BLaER1 (cell line): ENCODE data around the gene F7.
"Not testable (repeated sequence)": the region's sequence is repeated elsewhere in the genome, so short reads cannot be mapped to it uniquely, and the experiment has no call there.

ENCODE experiments used
- H3K27ac ChIP-seq: shearing (Covaris generic); formaldehyde crosslinking; 2 replicates; pipeline ENCODE4 v1.8.1; 2022
- H3K27me3 ChIP-seq: shearing (Covaris generic); formaldehyde crosslinking; 2 replicates; pipeline ENCODE4 v1.8.1; 2022
- H3K36me3 ChIP-seq: shearing (Covaris generic); formaldehyde crosslinking; 2 replicates; pipeline ENCODE4 v1.8.1; 2022
- H3K4me1 ChIP-seq: shearing (Covaris generic); formaldehyde crosslinking; 2 replicates; pipeline ENCODE4 v1.8.1; 2022
- H3K4me2 ChIP-seq: shearing (Covaris generic); formaldehyde crosslinking; 2 replicates; pipeline ENCODE4 v1.8.1; 2022
- H3K4me3 ChIP-seq: shearing (Covaris generic); formaldehyde crosslinking; 2 replicates; pipeline ENCODE4 v1.8.1; 2022
- H3K9ac ChIP-seq: shearing (Covaris generic); formaldehyde crosslinking; 2 replicates; pipeline ENCODE4 v1.8.1; 2022
- H3K9me3 ChIP-seq: shearing (Covaris generic); formaldehyde crosslinking; 2 replicates; pipeline ENCODE4 v1.8.1; 2022
- H4K20me1 ChIP-seq: shearing (Covaris generic); formaldehyde crosslinking; 2 replicates; pipeline ENCODE4 v1.8.1; 2022
- Cebpa-rat ChIP-seq: shearing (Covaris generic); IDR thresholded peaks from 2 replicates; pipeline ENCODE4 v1.8.1; 2022

Gene F7

DNA sequence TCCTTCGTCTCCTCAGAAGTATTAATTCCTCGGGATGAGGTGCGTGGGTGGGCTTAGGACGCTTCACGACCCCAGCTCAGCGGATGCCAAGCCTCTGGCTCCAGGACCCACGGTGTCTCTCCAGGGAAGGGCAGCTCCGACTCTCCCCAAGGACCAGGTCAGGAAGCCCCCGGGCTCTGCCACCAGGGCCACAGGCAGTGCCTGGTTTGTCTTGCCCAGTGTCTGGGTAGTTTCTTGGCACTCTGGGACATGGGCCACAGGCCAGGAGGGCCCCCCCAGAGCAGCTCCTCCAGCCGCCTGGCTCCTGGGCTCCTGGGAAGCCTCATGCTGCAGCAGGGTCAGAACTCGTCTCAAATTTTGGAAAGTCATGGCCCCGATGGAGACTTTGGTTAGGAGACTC, 55.4 kb downstream of the F7 start:
- Histone ChIP-seq H3K9me3 (no peaks in the 10 kb centered on the region), H3K27me3 (peaks cover 55% of the 10 kb centered on the region), H4K20me1 (peaks cover 14% of the 10 kb centered on the region; the same call in 1 of the 2 replicates), H3K36me3 (no peaks in the 10 kb centered on the region), H3K9ac (no peak overlapping the region), H3K4me2 (no peak overlapping the region), H3K4me1 (0 out of 2 replicates have a peak, but pooled peaks cover 11% of the 10 kb centered on the region), H3K4me3 (no peak overlapping the region), H3K27ac (no peak overlapping the region)
- TF ChIP-seq Cebpa-rat: no peak

DNA sequence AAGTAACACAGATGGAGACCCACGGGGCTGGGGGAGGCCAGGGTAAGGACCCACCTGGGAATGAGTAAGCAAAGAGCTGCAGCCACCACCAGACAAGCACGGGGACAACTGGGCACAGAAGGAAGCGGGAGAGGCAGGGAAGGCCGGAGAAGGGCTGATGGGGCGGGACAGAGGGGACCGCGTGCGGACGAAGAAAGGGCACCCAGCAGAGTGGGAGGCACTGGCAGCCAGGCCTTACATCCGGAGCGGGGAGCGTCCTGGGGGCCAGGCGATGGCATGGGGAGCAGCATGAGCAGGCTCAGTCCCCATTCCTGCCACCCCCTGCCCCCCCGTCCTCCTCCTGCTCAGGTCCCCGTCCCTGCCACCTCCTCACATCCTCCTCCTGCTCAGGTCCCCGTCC, 55.8 kb downstream of the F7 start:
- H3K27ac ChIP-seq: no peak overlapping the region
- no peak for TF ChIP-seq Cebpa-rat
- H3K36me3 ChIP-seq: no peaks in the 10 kb centered on the region
- no peak overlapping the region for H3K4me3 ChIP-seq
- no peak overlapping the region for H3K4me2 ChIP-seq
- no peaks in the 10 kb centered on the region for H3K9me3 ChIP-seq
- no peak overlapping the region for H3K9ac ChIP-seq
- H3K27me3 ChIP-seq: peaks cover 55% of the 10 kb centered on the region
- peaks cover 14% of the 10 kb centered on the region; the same call in 1 of the 2 replicates for H4K20me1 ChIP-seq
- 0 out of 2 replicates have a peak, but pooled peaks cover 11% of the 10 kb centered on the region for H3K4me1 ChIP-seq

DNA sequence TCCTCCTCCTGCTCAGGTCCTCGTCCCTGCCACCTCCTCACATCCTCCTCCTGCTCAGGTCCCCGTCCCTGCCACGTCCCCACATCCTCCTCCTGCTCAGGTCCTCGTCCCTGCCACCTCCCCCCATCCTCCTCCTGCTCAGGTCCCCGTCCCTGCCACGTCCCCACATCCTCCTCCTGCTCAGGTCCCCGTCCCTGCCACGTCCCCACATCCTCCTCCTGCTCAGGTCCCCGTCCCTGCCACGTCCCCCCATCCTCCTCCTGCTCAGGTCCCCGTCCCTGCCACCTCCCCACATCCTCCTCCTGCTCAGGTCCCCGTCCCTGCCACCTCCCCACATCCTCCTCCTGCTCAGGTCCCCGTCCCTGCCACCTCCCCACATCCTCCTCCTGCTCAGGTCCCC, 56.4 kb downstream of the F7 start:
- not testable (repeated sequence) for H3K9me3 ChIP-seq, H3K27ac ChIP-seq, H3K9ac ChIP-seq, H3K36me3 ChIP-seq, H3K4me3 ChIP-seq, H3K4me2 ChIP-seq
- peaks cover 14% of the 10 kb centered on the region; the same call in 1 of the 2 replicates for H4K20me1 ChIP-seq
- peaks cover 55% of the 10 kb centered on the region for H3K27me3 ChIP-seq
- 0 out of 2 replicates have a peak, but pooled peaks cover 11% of the 10 kb centered on the region for H3K4me1 ChIP-seq

DNA sequence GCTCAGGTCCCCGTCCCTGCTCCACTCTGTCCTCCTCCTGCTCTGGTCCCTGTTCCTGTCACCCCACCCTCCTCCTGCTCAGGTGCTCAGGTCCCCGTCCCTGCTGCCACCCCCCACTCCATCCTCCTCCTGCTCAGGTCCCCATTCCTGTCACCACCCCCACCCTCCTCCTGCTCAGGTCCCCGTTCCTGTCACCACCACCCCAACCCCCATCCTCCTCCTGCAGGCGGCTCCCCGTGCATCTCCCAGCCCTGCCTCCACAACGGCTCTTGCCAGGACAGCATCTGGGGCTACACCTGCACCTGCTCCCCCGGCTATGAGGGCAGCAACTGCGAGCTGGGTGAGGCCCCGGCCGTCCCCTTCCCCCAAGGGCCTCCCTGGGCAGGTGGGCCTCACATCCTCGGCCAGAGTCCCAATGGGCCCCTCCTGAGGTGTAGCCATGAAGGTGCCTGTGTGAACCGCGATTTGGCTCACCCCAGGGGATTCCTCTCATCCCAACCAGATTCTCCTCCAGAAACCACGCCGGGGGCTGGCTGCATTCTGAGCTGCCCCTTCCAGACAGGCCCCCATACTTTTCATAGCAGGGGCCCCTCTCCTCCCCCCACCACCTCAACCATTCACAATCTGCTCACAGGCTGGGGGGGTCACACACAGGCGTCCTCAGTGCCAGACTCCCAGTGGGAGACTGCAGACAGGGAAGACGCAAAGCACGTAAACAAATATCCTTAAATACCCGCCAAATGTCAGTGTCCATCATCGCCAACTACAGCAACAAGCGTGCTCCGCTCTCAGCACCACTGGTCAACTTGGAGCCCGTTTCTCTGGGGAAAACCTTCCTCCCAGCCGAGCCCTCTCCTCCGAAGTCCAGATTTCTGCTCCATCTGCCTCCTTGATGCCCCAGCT, 57.4 kb downstream of the F7 start:
- H3K4me1 ChIP-seq: 0 out of 2 replicates have a peak, but pooled peaks cover 11% of the 10 kb centered on the region
- H3K36me3 ChIP-seq: peaks cover 3% of the 10 kb centered on the region
- peaks cover 14% of the 10 kb centered on the region; the same call in 1 of the 2 replicates for H4K20me1 ChIP-seq
- peaks cover 55% of the 10 kb centered on the region for H3K27me3 ChIP-seq
- no peak for TF ChIP-seq Cebpa-rat
- H3K4me3 ChIP-seq: no peak overlapping the region
- no peak overlapping the region for H3K4me2 ChIP-seq
- no peak overlapping the region for H3K27ac ChIP-seq
- H3K9ac ChIP-seq: no peak overlapping the region
- H3K9me3 ChIP-seq: no peaks in the 10 kb centered on the region

DNA sequence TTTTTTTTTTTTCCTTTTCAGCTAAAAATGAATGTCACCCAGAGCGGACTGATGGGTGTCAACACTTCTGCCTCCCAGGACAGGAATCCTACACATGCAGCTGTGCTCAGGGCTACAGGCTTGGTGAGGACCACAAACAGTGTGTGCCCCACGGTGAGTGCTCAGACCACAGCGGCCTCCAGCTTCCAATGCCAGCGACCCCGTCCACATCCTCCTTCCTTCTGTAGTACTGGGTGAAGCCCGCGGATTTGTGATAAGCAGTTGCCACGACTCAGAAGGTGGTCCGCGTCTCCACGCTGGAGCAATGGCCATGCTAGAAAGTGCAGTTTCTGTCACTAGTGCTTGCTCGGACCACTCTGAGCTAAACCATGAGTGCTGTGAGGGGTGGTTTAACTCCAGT, 58.9 kb downstream of the F7 start:
- Histone ChIP-seq H3K36me3 (peaks cover 13% of the 10 kb centered on the region), H4K20me1 (peaks cover 14% of the 10 kb centered on the region; the same call in 1 of the 2 replicates), H3K9me3 (no peaks in the 10 kb centered on the region), H3K27ac (no peak overlapping the region), H3K9ac (no peak overlapping the region), H3K27me3 (peaks cover 55% of the 10 kb centered on the region), H3K4me2 (0 out of 2 replicates have a peak overlapping the region, but pooled peaks have one; percentile 15), H3K4me3 (no peak overlapping the region), H3K4me1 (0 out of 2 replicates have a peak, but pooled peaks cover 11% of the 10 kb centered on the region)
- TF ChIP-seq Cebpa-rat: no peak

DNA sequence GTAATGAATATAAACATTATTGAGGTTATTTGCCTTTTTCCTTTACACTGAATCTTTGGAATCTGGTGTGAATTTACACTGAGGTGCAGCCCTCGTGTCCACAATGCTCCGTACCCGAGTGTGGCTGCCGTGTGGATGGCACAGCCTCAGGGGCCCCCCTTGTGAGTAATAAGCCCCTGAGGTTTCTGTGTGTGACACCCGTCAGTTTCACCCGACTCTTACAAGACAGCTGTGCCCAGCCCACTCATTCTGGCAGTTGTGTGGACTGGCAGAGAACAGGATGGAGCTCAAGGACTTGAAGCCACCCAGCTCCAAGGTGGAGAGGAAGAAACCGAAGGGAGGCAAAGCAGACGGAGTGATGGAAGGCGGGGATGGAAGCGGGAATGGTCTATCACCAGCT, 60.7 kb downstream of the F7 start:
- Histone ChIP-seq H3K9ac (no peak overlapping the region), H3K4me1 (peaks cover 19% of the 10 kb centered on the region), H3K36me3 (peaks cover 19% of the 10 kb centered on the region), H3K9me3 (no peaks in the 10 kb centered on the region), H3K27me3 (peaks cover 41% of the 10 kb centered on the region), H4K20me1 (peaks cover 10% of the 10 kb centered on the region; the same call in 1 of the 2 replicates), H3K27ac (no peak overlapping the region), H3K4me3 (no peak overlapping the region), H3K4me2 (no peak overlapping the region)
- TF ChIP-seq Cebpa-rat: no peak

DNA sequence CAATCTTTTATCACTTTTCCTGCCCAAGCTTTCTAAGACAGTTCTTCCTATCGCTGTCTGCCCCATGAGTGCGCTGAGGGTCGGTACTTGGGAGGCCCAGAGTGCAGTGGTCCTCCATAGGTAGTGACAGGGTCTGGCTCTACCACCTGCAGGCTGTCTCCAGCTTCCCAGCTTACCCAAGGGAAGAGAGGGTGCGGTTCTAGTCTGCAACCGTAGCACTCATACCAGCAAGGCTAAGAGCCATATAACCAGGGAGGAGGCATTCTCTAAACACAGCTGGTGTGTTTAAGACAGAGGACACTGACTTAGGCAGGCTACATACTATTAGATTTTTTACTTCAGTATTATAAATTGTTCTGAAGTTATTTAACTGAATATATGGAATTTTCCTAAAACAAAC, 61.1 kb downstream of the F7 start:
- Histone ChIP-seq H3K27ac (no peak overlapping the region), H3K4me1 (peaks cover 23% of the 10 kb centered on the region), H4K20me1 (peaks cover 8% of the 10 kb centered on the region; the same call in 1 of the 2 replicates), H3K4me3 (no peak overlapping the region), H3K9me3 (no peaks in the 10 kb centered on the region), H3K4me2 (no peak overlapping the region), H3K27me3 (peaks cover 36% of the 10 kb centered on the region), H3K9ac (no peak overlapping the region), H3K36me3 (peaks cover 23% of the 10 kb centered on the region)
- TF ChIP-seq Cebpa-rat: no peak

DNA sequence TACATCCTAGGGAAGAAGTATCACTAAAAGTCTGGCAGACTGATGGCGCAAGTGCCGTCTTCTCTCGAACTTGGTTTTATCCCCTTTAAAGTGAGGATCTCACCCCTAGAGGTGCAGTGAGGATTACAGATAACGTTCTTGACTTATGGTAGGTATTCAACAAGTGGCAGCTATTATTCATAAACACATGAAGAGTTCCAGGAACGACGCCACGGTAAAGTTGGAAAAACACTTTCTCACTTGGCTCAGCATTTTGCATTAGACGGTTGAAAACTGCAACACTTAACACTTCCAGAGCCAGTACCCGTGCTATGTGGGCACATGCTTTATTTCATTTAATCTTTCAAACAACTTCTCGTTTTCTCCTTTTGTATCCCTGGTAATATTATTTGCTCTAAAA, 61.6 kb downstream of the F7 start:
- Histone ChIP-seq H3K4me1 (peaks cover 28% of the 10 kb centered on the region), H3K4me2 (no peak overlapping the region), H4K20me1 (peaks cover 8% of the 10 kb centered on the region; the same call in 1 of the 2 replicates), H3K27me3 (peaks cover 33% of the 10 kb centered on the region), H3K4me3 (no peak overlapping the region), H3K27ac (no peak overlapping the region), H3K9ac (no peak overlapping the region), H3K36me3 (peaks cover 28% of the 10 kb centered on the region), H3K9me3 (no peaks in the 10 kb centered on the region)
- TF ChIP-seq Cebpa-rat: no peak

DNA sequence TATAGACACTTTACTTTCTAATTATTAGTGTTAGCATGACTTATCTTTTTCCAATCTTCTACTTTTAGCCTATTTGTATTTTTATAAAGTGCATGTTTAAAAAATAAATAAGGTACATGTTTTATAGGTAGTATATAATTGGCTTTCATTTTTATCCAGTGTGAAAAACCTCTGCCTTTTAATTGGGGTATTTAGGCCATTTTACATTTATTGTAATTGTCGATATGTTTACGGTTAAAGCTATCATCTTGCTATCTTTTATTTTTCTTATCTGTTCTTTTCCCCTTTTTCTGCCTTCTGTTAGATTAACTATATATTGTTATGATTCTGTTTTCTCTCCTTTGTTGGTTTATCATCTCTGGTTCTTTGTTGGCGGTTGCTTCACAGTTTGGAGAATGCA, 62.0 kb downstream of the F7 start:
- H4K20me1 ChIP-seq: peaks cover 8% of the 10 kb centered on the region; the same call in 1 of the 2 replicates
- no peaks in the 10 kb centered on the region for H3K9me3 ChIP-seq
- no peak overlapping the region for H3K4me2 ChIP-seq
- TF ChIP-seq Cebpa-rat: no peak
- peaks cover 32% of the 10 kb centered on the region for H3K36me3 ChIP-seq
- H3K27me3 ChIP-seq: peaks cover 32% of the 10 kb centered on the region
- peaks cover 29% of the 10 kb centered on the region for H3K4me1 ChIP-seq
- no peak overlapping the region for H3K4me3 ChIP-seq
- no peak overlapping the region for H3K9ac ChIP-seq
- H3K27ac ChIP-seq: no peak overlapping the region

DNA sequence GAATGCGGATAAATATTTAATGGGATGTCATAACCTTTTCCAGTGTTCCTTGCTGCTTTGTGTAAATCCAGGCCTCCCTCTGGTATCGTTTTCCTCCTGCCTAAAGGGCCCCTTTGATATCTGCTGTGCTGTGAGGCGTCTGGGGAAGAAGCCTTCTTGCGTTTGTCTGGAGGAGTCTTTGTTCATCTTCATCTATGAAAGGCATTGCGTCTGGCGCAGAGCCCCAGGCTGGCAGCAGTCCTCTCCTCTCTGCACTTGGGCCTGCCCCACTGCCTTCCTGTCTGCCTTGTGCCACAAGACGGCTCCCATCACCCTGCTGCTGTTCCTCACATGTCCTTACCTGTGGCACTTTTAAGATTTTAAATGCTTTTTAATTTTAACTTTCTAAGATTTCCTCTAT, 62.6 kb downstream of the F7 start:
- Histone ChIP-seq H3K4me3 (no peak overlapping the region), H4K20me1 (peaks cover 4% of the 10 kb centered on the region; the same call in 1 of the 2 replicates), H3K36me3 (peaks cover 39% of the 10 kb centered on the region), H3K4me1 (peaks cover 24% of the 10 kb centered on the region), H3K27ac (no peak overlapping the region), H3K27me3 (peaks cover 25% of the 10 kb centered on the region), H3K9ac (no peak overlapping the region), H3K4me2 (no peak overlapping the region), H3K9me3 (no peaks in the 10 kb centered on the region)
- TF ChIP-seq Cebpa-rat: no peak
